GM18907 (cell line): ENCODE measurements around the gene ASB18.

Experiments
- ATAC-seq: cut with Tn5 transposase; IDR thresholded peaks from one replicate; pipeline ENCODE4 v1.9.1; 2021; ENCODE audit warnings: mild to moderate bottlenecking, moderate library complexity; ENCODE audit not compliant: unreplicated experiment

The ASB18 gene

GRCh38 chr2:236164925-236165841 lies 99.0 kb downstream of the ASB18 start:
- ATAC-seq, result no peak

- no peak for ATAC-seq
Measured at GRCh38 chr2:236164201-236164924, 99.8 kb downstream of the ASB18 start.

- no peak for ATAC-seq
Measured at GRCh38 chr2:236163471-236164200, 100.6 kb downstream of the ASB18 start.

- ATAC-seq, result no peak
Measured at GRCh38 chr2:236162882-236163470, 101.2 kb downstream of the ASB18 start.

DNA sequence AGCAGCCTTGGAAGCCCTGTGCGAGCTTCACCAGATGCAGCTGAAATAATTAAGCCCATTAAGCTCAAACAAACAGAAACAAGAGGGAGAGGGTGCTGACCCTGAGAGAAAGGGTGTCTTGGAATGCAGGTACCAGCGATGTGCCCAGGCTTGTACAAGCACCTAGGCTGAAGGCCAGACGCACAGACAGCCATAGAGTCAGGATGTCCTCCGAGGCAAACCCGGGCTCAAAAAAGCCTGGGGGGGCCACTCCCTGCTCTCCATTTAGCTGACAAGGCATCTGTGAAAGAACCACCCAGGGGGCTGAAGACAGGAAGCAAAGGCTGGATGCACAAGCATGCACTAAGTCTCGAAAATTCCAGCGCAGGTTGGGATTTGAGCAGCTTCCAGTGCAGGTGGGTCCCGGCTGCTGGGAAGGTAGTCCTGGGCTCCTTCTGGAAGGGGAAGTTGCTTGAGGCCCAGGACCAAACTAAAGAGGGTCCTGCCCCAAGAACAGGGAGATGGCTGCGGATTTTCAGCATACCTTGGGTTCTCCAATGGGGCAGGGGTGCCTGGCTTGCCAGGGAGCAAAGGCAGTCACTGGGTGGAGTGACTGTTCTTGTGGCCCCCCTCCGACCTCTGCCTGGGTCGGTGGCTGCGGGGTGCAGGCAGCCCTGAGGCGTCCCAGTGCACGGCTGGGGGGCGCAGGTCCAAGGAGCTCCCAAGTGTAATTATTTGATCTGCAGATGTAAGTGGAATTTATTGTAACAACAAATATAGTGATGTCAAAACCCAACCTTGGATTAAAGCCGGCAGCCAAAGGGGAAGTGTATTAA lies 102.0 kb downstream of the ASB18 start:
- no peak for ATAC-seq

GRCh38 chr2:236161531-236161930 lies 102.7 kb downstream of the ASB18 start:
- no peak for ATAC-seq

- no peak for ATAC-seq
Measured at GRCh38 chr2:236161082-236161462, 103.1 kb downstream of the ASB18 start.

- no peak for ATAC-seq
Measured at GRCh38 chr2:236160366-236161081, 103.7 kb downstream of the ASB18 start.

DNA sequence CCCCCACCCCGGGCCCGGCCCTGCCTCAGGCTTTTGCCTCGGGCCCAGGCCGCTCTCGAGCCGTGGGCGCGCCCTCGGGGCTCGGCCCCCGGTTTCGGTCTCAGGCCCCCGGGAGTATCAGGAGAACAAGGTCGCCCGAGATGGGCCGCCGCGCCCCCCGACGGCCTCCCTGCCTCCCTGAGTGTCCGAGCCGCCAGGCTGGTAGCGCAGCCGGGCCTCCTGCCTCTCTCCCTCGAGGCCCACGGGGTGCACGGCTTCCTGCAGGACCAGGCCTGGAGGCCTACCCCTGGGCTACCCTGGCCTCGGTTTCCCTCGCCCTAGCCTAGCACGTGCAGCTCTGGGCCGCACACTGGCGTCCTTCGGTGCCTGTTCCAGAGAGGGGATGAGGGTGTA lies 104.4 kb downstream of the ASB18 start:
- ATAC-seq, result no peak

DNA sequence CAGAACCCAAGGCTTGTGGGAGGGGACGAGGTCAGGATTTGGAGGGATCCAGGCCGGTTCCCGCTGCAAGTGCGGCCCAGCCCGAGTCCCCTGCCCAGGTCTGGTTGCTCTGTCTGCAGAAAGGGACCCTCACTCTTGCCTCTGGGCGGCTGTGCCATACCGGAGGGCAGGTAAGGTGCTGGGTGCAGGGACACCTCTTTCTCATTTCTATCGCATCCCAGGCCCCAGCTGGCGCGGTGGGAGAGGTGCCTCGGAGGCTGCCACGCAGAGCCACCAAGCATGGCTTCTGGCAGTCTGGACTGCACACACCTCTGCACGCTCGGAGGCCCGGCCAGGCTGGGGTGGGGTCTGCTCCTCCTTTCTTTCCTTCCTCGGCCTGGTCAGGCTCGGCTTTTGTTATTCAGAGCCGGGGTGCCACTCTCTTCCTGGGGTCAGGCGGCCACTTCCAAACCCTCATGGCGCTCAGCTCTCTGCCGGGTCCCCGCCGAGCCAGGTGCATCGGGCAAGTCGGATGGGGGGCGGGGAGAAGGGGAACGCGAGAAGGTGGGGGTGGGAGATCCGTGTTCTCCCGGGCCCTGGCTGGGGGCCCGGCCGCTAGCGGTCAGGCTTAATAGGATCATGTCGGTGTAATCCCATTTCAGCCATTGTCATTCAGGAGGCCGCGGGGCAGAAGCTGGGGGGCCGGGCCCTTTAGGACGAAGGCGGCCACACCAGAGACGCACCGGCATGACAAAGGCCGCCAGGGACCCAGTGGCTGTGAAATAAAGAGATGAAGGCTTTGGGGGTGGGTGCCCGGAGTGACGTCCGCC lies 105.0 kb downstream of the ASB18 start:
- no peak for ATAC-seq

GRCh38 chr2:236157815-236158498 lies 106.2 kb downstream of the ASB18 start:
- ATAC-seq, result no peak

DNA sequence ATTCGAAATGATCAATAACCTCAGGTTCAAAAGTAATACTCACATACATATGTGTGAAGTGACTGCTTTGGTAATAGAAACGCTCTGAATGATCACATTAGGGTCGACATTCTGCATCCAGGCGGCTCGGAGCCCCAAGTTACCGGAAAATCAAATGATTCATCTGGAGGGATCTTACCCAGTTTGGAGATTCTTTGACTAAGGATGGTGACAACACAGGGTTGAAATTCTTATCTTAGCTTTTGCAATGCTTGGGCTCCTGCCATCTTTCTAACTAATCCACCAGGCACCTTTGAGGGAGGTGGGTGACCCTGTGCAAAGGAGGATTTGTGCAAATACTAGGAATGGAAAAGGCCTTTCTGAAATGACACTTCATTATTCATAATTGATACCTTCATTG lies 106.8 kb downstream of the ASB18 start:
- ATAC-seq, result no peak

GRCh38 chr2:236156860-236157194 lies 107.4 kb downstream of the ASB18 start:
- no peak for ATAC-seq

- ATAC-seq, result no peak
Measured at GRCh38 chr2:236156095-236156859, 107.9 kb downstream of the ASB18 start.

- no peak for ATAC-seq
Measured at GRCh38 chr2:236155406-236155805, 108.8 kb downstream of the ASB18 start.

DNA sequence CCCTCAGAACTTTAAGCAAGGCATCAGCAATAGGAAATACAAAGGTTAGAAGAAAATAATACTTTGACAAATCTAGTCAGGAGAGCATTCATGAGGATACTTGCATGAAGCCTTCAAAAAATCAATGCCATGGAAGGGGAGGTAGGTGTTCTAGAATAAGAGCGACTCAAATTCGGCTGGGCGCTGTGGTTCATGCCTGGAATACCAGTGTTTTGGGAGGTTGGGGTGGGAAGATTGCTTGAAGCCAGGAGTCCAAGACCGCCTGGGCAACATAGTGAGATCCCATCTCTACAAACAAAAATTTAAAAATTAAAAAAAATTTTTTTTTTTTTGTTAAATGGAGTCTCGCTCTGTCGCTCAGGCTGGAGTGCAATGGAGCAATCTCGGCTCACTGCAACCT lies 117.8 kb downstream of the ASB18 start:
- no peak for ATAC-seq

DNA sequence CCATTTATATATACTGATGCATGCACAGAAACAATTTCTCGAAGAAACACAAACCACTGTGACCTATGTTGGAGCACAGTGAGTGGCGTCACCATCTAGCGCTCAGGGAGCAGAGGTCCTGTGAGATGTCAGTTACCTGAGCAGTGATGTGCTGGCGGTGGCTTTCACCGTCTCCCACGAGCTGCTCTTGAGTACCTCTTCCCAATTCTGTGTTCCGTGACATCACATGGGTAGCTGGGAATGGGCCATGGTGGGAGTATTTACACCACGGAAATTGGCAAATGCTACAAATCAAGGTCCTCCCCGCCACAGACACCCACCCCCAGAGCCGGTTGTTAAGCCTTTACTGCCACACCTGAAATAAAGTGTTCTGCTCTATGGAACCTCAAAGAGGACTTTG lies 120.4 kb downstream of the ASB18 start:
- ATAC-seq, result no peak
